Left lung (tissue), 10 donors: Measurements from ENCODE around the gene REM2. TPM values are rescaled to one million over a fixed set of nuclear protein-coding genes. Genes with fewer than 3 reads are reported as not detected.

ENCODE experiments used
- ATAC-seq: fragments of 200-7000 bp; cut with Tn5 transposase; one replicate; pipeline ENCODE4 v1.9.1; 2020; ENCODE audit warnings: moderate library complexity
- DNase-seq, 4 donors: peaks; one replicate each; pipeline ENCODE4 v3.0.0-alpha.2; 2013 to 2020
- H3K27ac ChIP-seq, 2 donors: fragments of 200-600 bp; sonication (generic) in 1 of 2; one replicate each; pipeline versions ENCODE4 v1.5.0 to v1.8.0; 2020 to 2021
- H3K27me3 ChIP-seq, 2 donors: fragments of 200-600 bp; sonication (generic) in 1 of 2; one replicate each; pipeline versions ENCODE4 v1.5.0 to v1.8.0; 2020 to 2021
- H3K36me3 ChIP-seq, 2 donors: fragments of 200-600 bp; sonication (generic) in 1 of 2; one replicate each; pipeline versions ENCODE4 v1.5.0 to v1.8.0; 2020 to 2021
- H3K4me1 ChIP-seq, 2 donors: fragments of 200-600 bp; one replicate each; pipeline ENCODE4 v1.8.0; 2021
- H3K4me3 ChIP-seq, 2 donors: fragments of 200-600 bp; sonication (generic) in 1 of 2; one replicate each; pipeline versions ENCODE4 v1.5.0 to v1.8.0; 2020 to 2021; ENCODE audit warnings: mild to moderate bottlenecking in 1 of 2
- H3K9me3 ChIP-seq, 2 donors: fragments of 200-600 bp; sonication (generic) in 1 of 2; one replicate each; pipeline versions ENCODE4 v1.5.0 to v1.8.0; 2020 to 2021
- CTCF ChIP-seq, 2 donors: fragments of 200-600 bp; sonication (generic) in 1 of 2; IDR thresholded peaks; one replicate each; pipeline versions ENCODE4 v1.5.0 to v1.8.0; 2021; ENCODE audit warnings: antibody characterized with exemption in 2 of 2
- intact Hi-C, 2 donors: fragments of 100-400 bp; cut with DNase I; formaldehyde crosslinking; loops; one replicate each; pipeline versions ENCODE4 v1.11.2 to v1.14.2; 2022
- polyA plus RNA-seq, 6 donors: library from polyadenylated mRNA; unstranded; fragments of 120-200 nt; gene quantifications; one replicate each; pipeline ENCODE4 v1.2.1, GENCODE V29; 2013; ENCODE audit not compliant: insufficient read length in 6 of 6
- total RNA-seq, 2 donors: library from RNA; stranded (reverse); fragmentation: NEBNext Ultra II Directional; extraction: Animal tissue kit (Norgen Biotek cat#: 25700); gene quantifications; one replicate each; pipeline ENCODE4 v1.2.1, GENCODE V29; 2021
- donor health status: DM: no; HTN: yes; CAD: no.
- donor health status: DM: no; HTN: no; CAD: no.

Gene REM2
- total and polyA plus RNA-seq, 8 donors: 0.29 to 1.3 (median 0.83) TPM

DNA sequence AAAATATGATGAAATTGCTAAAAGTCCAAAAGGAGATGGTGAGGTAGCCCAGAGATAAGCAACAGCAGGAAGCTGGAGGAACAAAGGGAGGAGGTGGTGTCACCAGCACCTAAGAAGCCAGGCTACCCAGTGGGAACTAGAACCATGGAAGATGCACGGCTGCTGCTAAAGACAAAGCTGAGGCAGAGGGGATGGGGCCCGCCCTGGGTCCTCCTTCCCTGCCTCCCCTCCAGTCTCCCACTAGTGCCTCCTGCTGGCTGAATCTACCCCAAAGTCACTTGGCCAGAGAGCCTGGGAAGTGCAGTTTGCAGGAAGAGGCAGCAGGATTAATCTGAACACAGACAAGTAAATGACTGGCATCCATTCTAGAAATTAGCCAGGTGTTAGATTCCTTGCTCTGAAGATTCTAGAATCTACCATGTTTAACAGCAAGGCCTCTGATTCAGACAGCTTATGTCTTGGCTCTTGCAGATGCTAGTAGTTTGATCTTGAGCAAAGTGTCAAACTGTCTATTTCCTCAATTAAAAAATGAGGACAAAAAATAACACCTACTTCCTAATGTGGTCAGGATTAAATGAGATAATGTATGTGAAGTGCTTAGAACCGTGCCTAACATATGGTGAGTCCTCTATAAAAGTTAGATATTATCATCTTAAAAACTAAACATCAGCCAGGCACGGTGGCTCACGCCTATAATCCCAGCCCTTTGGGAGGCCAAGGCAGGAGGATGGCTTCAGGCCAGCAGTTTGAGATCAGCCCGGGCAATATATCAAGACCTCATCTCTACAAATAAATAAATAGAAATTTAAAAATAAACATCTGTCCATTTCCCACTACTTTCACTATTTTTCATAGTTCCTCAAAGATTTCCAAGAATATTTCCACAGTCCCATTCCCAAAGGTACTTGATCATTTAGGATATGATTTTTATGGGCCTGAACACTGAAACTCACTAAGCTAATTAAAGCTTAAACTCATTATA lies 17.3 kb upstream of the REM2 start:
- no peak for DNase-seq
- intact Hi-C loops: no loop called here
- ATAC-seq: no peak
- no peaks in the 10 kb centered on the region for H3K36me3 ChIP-seq
- peaks cover 0 to 13% of the 10 kb centered on the region in 2 donors for H3K4me1 ChIP-seq
- no peak for TF ChIP-seq CTCF (IDR thresholded peaks at IDR 0.05)
- H3K27ac ChIP-seq: no peak overlapping the region
- no peak overlapping the region for H3K4me3 ChIP-seq
- no peaks in the 10 kb centered on the region for H3K27me3 ChIP-seq
- H3K9me3 ChIP-seq: no peaks in the 10 kb centered on the region

- H3K9me3 ChIP-seq: no peaks in the 10 kb centered on the region
- no peak for DNase-seq
- H3K4me1 ChIP-seq: peaks cover 0 to 20% of the 10 kb centered on the region in 2 donors
- H3K27me3 ChIP-seq: no peaks in the 10 kb centered on the region
- no peaks in the 10 kb centered on the region for H3K36me3 ChIP-seq
- intact Hi-C loops: no loop called here
- no peak overlapping the region for H3K27ac ChIP-seq
- ATAC-seq: no peak
- no peak overlapping the region for H3K4me3 ChIP-seq
- no peak for TF ChIP-seq CTCF (IDR thresholded peaks at IDR 0.05)
Observed at GRCh38 chr14:22866874-22867273, 16.1 kb upstream of the REM2 start.

DNA sequence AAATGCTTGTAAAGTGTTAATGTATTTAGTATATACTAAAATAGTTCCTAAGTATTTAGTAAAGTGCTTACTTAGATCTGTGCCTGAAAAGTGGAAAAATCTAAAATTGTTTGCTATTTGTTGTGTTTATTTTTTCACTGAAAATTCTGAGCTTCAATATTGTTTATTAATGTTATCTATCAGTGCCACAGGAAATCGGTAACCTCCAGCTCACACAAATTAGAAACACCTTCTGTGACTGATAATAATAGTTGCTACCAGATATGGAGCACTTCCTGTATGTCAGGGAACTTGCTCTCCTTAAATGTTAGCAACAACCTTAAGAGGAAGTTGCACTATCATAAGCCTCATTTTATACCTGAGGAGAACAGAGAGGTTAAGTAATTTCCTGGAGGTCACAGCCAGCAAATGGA lies 12.2 kb upstream of the REM2 start:
- peaks cover 0 to 27% of the 10 kb centered on the region in 2 donors for H3K36me3 ChIP-seq
- no peak for TF ChIP-seq CTCF (IDR thresholded peaks at IDR 0.05)
- no peak for DNase-seq
- intact Hi-C loops: no loop called here
- peak overlapping the region in 1 of 2 donors; percentile 98 for H3K4me3 ChIP-seq
- peaks cover 8 to 37% of the 10 kb centered on the region in 2 donors for H3K4me1 ChIP-seq
- no peaks in the 10 kb centered on the region for H3K9me3 ChIP-seq
- no peak for ATAC-seq
- H3K27ac ChIP-seq: peak overlapping the region; percentile 97 to 100
- H3K27me3 ChIP-seq: no peaks in the 10 kb centered on the region

GRCh38 chr14:22871224-22872032 lies 11.6 kb upstream of the REM2 start, which contains the start of gene LRP10:
Gene LRP10 (plus strand): TSS chr14:22871740. CDS start chr14:22872304, 564 bp downstream.
- DNase-seq: peak; percentile 89 to 99 (median 94)
- intact Hi-C loops: no loop called here
- TF ChIP-seq CTCF (IDR thresholded peaks at IDR 0.05): peak in 1 of 2 donors; percentile 11
- Histone ChIP-seq H3K9me3 (no peaks in the 10 kb centered on the region), H3K27ac (peak within 1 kb of the TSS; percentile 97 to 100), H3K4me1 (peaks cover 8 to 37% of the 10 kb centered on the region in 2 donors), H3K27me3 (no peaks in the 10 kb centered on the region), H3K4me3 (peak within 1 kb of the TSS; percentile 97 to 98), H3K36me3 (peaks cover 0 to 33% of the 10 kb centered on the region in 2 donors)
- peak; percentile 95 for ATAC-seq
